Chondrocyte (in vitro differentiated cells): Measurements from ENCODE around the gene SLC25A48. TPM values are rescaled to one million over a fixed set of nuclear protein-coding genes. Genes with fewer than 3 reads are reported as not detected.

Experiments used
- DNase-seq: peaks from one replicate; pipeline ENCODE4 v3.0.0; 2021; ENCODE audit warnings: mixed read lengths, low spot score
- H3K27ac Mint-ChIP-seq: one replicate; pipeline ENCODE4 v1.8.0; 2021; ENCODE audit warnings: mild to moderate bottlenecking, moderate library complexity, mixed read lengths; ENCODE audit not compliant: unreplicated experiment
- H3K27me3 Mint-ChIP-seq: 2 replicates; pipeline ENCODE4 v1.8.0; 2021; ENCODE audit warnings: low read depth, mixed read lengths
- H3K36me3 Mint-ChIP-seq: 2 replicates; pipeline ENCODE4 v1.8.0; 2021; ENCODE audit warnings: low read depth, mixed read lengths
- H3K4me1 Mint-ChIP-seq: 2 replicates; pipeline ENCODE4 v1.8.0; 2021; ENCODE audit warnings: low read depth, mild to moderate bottlenecking, mixed read lengths
- H3K4me3 Mint-ChIP-seq: one replicate; pipeline ENCODE4 v1.8.0; 2021; ENCODE audit warnings: mild to moderate bottlenecking, moderate library complexity, mixed read lengths; ENCODE audit not compliant: unreplicated experiment
- H3K9me3 Mint-ChIP-seq: 2 replicates; pipeline ENCODE4 v1.8.0; 2021; ENCODE audit warnings: low read depth, mixed read lengths
- CTCF ChIP-seq: fragments of 200-600 bp; sonication (generic); IDR thresholded peaks from 2 replicates; pipeline ENCODE4 v1.5.0; 2021; ENCODE audit warnings: antibody characterized with exemption, mild to moderate bottlenecking, moderate library complexity
- total RNA-seq: library from RNA; stranded (reverse); gene quantifications from 3 replicates; pipeline ENCODE4 v1.2.1, GENCODE V29; 2021

SLC25A48 gene
- total RNA-seq, 1 donor from 2014 or later, result not detected

- no peak for DNase-seq
- TF ChIP-seq CTCF, result no peak
- H3K4me1 Mint-ChIP-seq, result no peaks in the 10 kb centered on the region
- H3K9me3 Mint-ChIP-seq, result no peaks in the 10 kb centered on the region
- H3K4me3 Mint-ChIP-seq, result no peak overlapping the region
- H3K27ac Mint-ChIP-seq, result no peak overlapping the region
- peaks cover 44% of the 10 kb centered on the region for H3K27me3 Mint-ChIP-seq
- H3K36me3 Mint-ChIP-seq, result no peaks in the 10 kb centered on the region
These were observed 27.2 kb downstream of the SLC25A48 start for GRCh38 chr5:135861641-135862040.

- no peaks in the 10 kb centered on the region for H3K9me3 Mint-ChIP-seq
- H3K36me3 Mint-ChIP-seq, result no peaks in the 10 kb centered on the region
- H3K4me1 Mint-ChIP-seq, result no peaks in the 10 kb centered on the region
- no peak overlapping the region for H3K27ac Mint-ChIP-seq
- H3K27me3 Mint-ChIP-seq, result peaks cover 43% of the 10 kb centered on the region
- H3K4me3 Mint-ChIP-seq, result no peak overlapping the region
- DNase-seq, result no peak
- TF ChIP-seq CTCF, result no peak
These were observed 27.6 kb downstream of the SLC25A48 start for GRCh38 chr5:135862086-135862485.

GRCh38 chr5:135862744-135863143, 28.3 kb downstream of the SLC25A48 start:
- Mint-ChIP-seq H3K27me3 (peaks cover 44% of the 10 kb centered on the region), H3K27ac (no peak overlapping the region), H3K4me1 (no peaks in the 10 kb centered on the region), H3K4me3 (no peak overlapping the region), H3K9me3 (no peaks in the 10 kb centered on the region), H3K36me3 (no peaks in the 10 kb centered on the region)
- no peak for TF ChIP-seq CTCF
- no peak for DNase-seq

- no peaks in the 10 kb centered on the region for H3K4me1 Mint-ChIP-seq
- H3K9me3 Mint-ChIP-seq, result no peaks in the 10 kb centered on the region
- TF ChIP-seq CTCF, result no peak
- no peaks in the 10 kb centered on the region for H3K36me3 Mint-ChIP-seq
- H3K27me3 Mint-ChIP-seq, result peaks cover 50% of the 10 kb centered on the region
- H3K4me3 Mint-ChIP-seq, result no peak overlapping the region
- no peak for DNase-seq
- no peak overlapping the region for H3K27ac Mint-ChIP-seq
These were observed 30.3 kb downstream of the SLC25A48 start for GRCh38 chr5:135864503-135865435.

- no peak for TF ChIP-seq CTCF
- Mint-ChIP-seq H3K4me1 (no peaks in the 10 kb centered on the region), H3K27me3 (peaks cover 50% of the 10 kb centered on the region), H3K27ac (no peak overlapping the region), H3K4me3 (no peak overlapping the region), H3K9me3 (no peaks in the 10 kb centered on the region), H3K36me3 (no peaks in the 10 kb centered on the region)
- DNase-seq, result no peak
These were observed 31.6 kb downstream of the SLC25A48 start for GRCh38 chr5:135866016-135866415.
